OCI-LY7 (cell line): ENCODE results near the gene PPP2R5C.

Source experiments
- CTCF ChIP-seq: fragments of 200-600 bp; sonication (generic); conservative IDR thresholded peaks from 2 replicates; pipeline ENCODE4 v1.5.1; 2014; ENCODE audit warnings: mild to moderate bottlenecking, antibody characterized with exemption, low read length, moderate library complexity, mixed read lengths
- EZH2phosphoT487 ChIP-seq: fragments of 200-600 bp; sonication (generic); IDR thresholded peaks from 2 replicates; pipeline ENCODE4 v1.6.1; 2018; ENCODE audit warnings: low read depth, borderline replicate concordance, mild to moderate bottlenecking, mixed run types, antibody characterized with exemption, low read length, moderate library complexity, mixed read lengths

- no peak for TF ChIP-seq CTCF
- no peak for TF ChIP-seq EZH2phosphoT487
Observed at GRCh38 chr14:101810897-101811621, 49.5 kb downstream of the PPP2R5C start.
